ENCODE data around the gene FGF7. TPM values are rescaled to one million over a fixed set of nuclear protein-coding genes. Genes with fewer than 3 reads are reported as not detected.

The FGF7 gene
- total RNA-seq, 1 donor: 445 TPM

- no peak for TF ChIP-seq CTCF (IDR thresholded peaks at IDR 0.05; ENCODE audit: extremely low read depth, low read depth, low read length)
- peak overlapping the region; percentile 79 for H3K4me2 ChIP-seq (ENCODE audit: insufficient read depth, low read length)
- no peak overlapping the region for H2AFZ ChIP-seq (ENCODE audit: low read length)
- peaks cover 45% of the 10 kb centered on the region for H3K36me3 ChIP-seq (ENCODE audit: insufficient read depth, low read length)
- peak overlapping the region; percentile 68 for H3K4me3 ChIP-seq (ENCODE audit: insufficient read depth, low read length)
- H3K9me3 ChIP-seq (ENCODE audit: low read depth, low read length): no peaks in the 10 kb centered on the region
- DNase-seq (ENCODE audit: insufficient read length, low spot score, missing footprints): no peak
- H4K20me1 ChIP-seq (ENCODE audit: insufficient read depth, low read length): peaks cover 14% of the 10 kb centered on the region
- peaks cover 45% of the 10 kb centered on the region for H3K4me1 ChIP-seq (ENCODE audit: insufficient read depth, low read length)
- peak overlapping the region; percentile 20 for H3K27ac ChIP-seq (ENCODE audit: low read depth, low read length)
- no peaks in the 10 kb centered on the region for H3K27me3 ChIP-seq (ENCODE audit: insufficient read depth, low read length)
- H3K79me2 ChIP-seq (ENCODE audit: insufficient read depth, low read length): peaks cover 90% of the 10 kb centered on the region
Observed at GRCh38 chr15:49427372-49427771, 4.3 kb downstream of the FGF7 start.

- DNase-seq (ENCODE audit: insufficient read length, low spot score, missing footprints): peak; percentile 47
- H3K9me3 ChIP-seq (ENCODE audit: low read depth, low read length): no peaks in the 10 kb centered on the region
- peak overlapping the region; percentile 68 for H3K4me3 ChIP-seq (ENCODE audit: insufficient read depth, low read length)
- no peak for TF ChIP-seq CTCF (IDR thresholded peaks at IDR 0.05; ENCODE audit: extremely low read depth, low read depth, low read length)
- H2AFZ ChIP-seq (ENCODE audit: low read length): no peak overlapping the region
- no peak overlapping the region for H3K27ac ChIP-seq (ENCODE audit: low read depth, low read length)
- H3K4me2 ChIP-seq (ENCODE audit: insufficient read depth, low read length): peak overlapping the region; percentile 79
- peaks cover 93% of the 10 kb centered on the region for H3K79me2 ChIP-seq (ENCODE audit: insufficient read depth, low read length)
- H3K27me3 ChIP-seq (ENCODE audit: insufficient read depth, low read length): no peaks in the 10 kb centered on the region
- peaks cover 51% of the 10 kb centered on the region for H3K4me1 ChIP-seq (ENCODE audit: insufficient read depth, low read length)
- peaks cover 14% of the 10 kb centered on the region for H4K20me1 ChIP-seq (ENCODE audit: insufficient read depth, low read length)
- peaks cover 45% of the 10 kb centered on the region for H3K36me3 ChIP-seq (ENCODE audit: insufficient read depth, low read length)
Observed at GRCh38 chr15:49428409-49429095, 5.5 kb downstream of the FGF7 start.

- no peak for TF ChIP-seq CTCF (IDR thresholded peaks at IDR 0.05; ENCODE audit: extremely low read depth, low read depth, low read length)
- Histone ChIP-seq H3K4me2 (ENCODE audit: insufficient read depth, low read length) (peak overlapping the region; percentile 79), H3K79me2 (ENCODE audit: insufficient read depth, low read length) (peaks cover 88% of the 10 kb centered on the region), H3K9me3 (ENCODE audit: low read depth, low read length) (no peaks in the 10 kb centered on the region), H3K27ac (ENCODE audit: low read depth, low read length) (no peak overlapping the region), H4K20me1 (ENCODE audit: insufficient read depth, low read length) (peaks cover 21% of the 10 kb centered on the region), H3K4me1 (ENCODE audit: insufficient read depth, low read length) (peaks cover 62% of the 10 kb centered on the region), H3K27me3 (ENCODE audit: insufficient read depth, low read length) (no peaks in the 10 kb centered on the region), H3K36me3 (ENCODE audit: insufficient read depth, low read length) (peaks cover 45% of the 10 kb centered on the region), H2AFZ (ENCODE audit: low read length) (no peak overlapping the region), H3K4me3 (ENCODE audit: insufficient read depth, low read length) (peak overlapping the region; percentile 13)
- no peak for DNase-seq (ENCODE audit: insufficient read length, low spot score, missing footprints)
Observed at GRCh38 chr15:49430046-49430445, 7.0 kb downstream of the FGF7 start.

GRCh38 chr15:49435174-49435573, 12.1 kb downstream of the FGF7 start:
- H3K9me3 ChIP-seq (ENCODE audit: low read depth, low read length): no peaks in the 10 kb centered on the region
- H3K4me3 ChIP-seq (ENCODE audit: insufficient read depth, low read length): no peak overlapping the region

More at GRCh38 chr15:49435174-49435573, 12.1 kb downstream of the FGF7 start:
- Histone ChIP-seq H3K4me2 (ENCODE audit: insufficient read depth, low read length) (peak overlapping the region; percentile 25), H4K20me1 (ENCODE audit: insufficient read depth, low read length) (peaks cover 9% of the 10 kb centered on the region), H2AFZ (ENCODE audit: low read length) (no peak overlapping the region), H3K36me3 (ENCODE audit: insufficient read depth, low read length) (peaks cover 16% of the 10 kb centered on the region), H3K79me2 (ENCODE audit: insufficient read depth, low read length) (peaks cover 74% of the 10 kb centered on the region), H3K27ac (ENCODE audit: low read depth, low read length) (peak overlapping the region; percentile 61), H3K4me1 (ENCODE audit: insufficient read depth, low read length) (peaks cover 84% of the 10 kb centered on the region), H3K27me3 (ENCODE audit: insufficient read depth, low read length) (no peaks in the 10 kb centered on the region)
- TF ChIP-seq CTCF (IDR thresholded peaks at IDR 0.05; ENCODE audit: extremely low read depth, low read depth, low read length): no peak
- no peak for DNase-seq (ENCODE audit: insufficient read length, low spot score, missing footprints)

Data from osteoblast (primary cell).